ENCODE measurements around the gene GPC1.

DNA sequence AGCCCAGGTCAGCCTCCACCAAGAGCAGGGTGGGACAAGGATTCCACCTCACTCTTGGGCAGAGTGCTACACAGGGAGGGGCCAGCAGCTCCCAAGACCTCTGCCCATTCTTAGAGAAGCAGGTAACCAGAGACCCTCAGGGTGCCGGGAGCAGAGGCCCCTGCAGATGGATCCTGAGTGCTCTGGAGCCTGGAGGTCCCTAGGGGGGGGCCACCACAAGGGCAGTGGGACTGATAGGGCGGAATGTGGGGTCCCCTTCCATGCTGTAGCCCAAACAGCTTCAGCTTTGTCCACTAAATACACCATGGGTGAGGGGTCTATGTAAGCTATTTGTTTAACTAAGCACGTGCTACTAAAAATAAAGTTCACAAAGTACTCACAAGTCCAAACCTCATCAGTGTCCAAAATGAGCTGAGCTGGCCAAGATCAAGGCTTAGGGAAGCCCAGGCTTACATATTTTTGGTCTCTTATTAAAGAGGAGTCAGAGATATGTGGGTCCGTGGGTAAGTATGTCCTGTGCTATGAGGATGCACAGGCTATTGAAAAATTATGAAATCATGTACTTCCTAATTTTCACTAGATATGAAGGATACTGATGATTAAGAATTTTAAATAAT lies 21.5 kb upstream of the GPC1 start:
- TF ChIP-seq, protein P1, sequence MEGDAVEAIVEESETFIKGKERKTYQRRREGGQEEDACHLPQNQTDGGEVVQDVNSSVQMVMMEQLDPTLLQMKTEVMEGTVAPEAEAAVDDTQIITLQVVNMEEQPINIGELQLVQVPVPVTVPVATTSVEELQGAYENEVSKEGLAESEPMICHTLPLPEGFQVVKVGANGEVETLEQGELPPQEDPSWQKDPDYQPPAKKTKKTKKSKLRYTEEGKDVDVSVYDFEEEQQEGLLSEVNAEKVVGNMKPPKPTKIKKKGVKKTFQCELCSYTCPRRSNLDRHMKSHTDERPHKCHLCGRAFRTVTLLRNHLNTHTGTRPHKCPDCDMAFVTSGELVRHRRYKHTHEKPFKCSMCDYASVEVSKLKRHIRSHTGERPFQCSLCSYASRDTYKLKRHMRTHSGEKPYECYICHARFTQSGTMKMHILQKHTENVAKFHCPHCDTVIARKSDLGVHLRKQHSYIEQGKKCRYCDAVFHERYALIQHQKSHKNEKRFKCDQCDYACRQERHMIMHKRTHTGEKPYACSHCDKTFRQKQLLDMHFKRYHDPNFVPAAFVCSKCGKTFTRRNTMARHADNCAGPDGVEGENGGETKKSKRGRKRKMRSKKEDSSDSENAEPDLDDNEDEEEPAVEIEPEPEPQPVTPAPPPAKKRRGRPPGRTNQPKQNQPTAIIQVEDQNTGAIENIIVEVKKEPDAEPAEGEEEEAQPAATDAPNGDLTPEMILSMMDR (IDR thresholded peaks at IDR 0.05) = no peak
- no peak for TF ChIP-seq POLR2AphosphoS5 (IDR thresholded peaks at IDR 0.05)
